Neutrophil (primary cell): ENCODE measurements around the gene TENT4A.

Source experiments
- H3K27ac ChIP-seq: fragments of 200-600 bp; sonication (generic); 2 replicates; pipeline ENCODE4 v1.5.1; 2016; ENCODE audit warnings: mild to moderate bottlenecking, moderate library complexity
- H3K27me3 ChIP-seq: fragments of 200-600 bp; sonication (generic); 2 replicates; pipeline ENCODE4 v1.6.0; 2016; ENCODE audit warnings: mild to moderate bottlenecking
- H3K36me3 ChIP-seq: fragments of 200-600 bp; sonication (generic); 2 replicates; pipeline ENCODE4 v1.5.1; 2017
- H3K4me1 ChIP-seq, 2 experiments: fragments of 200-600 bp in 1 of 2; sonication (generic) in 1 of 2; 1 replicate in 1 of 2; 2 replicates in 1 of 2; pipeline versions ENCODE4 v1.5.1 to v1.6.1; 2013 to 2016; ENCODE audit warnings: low read depth in 1 of 2, low read length in 1 of 2, mild to moderate bottlenecking in 1 of 2, moderate library complexity in 1 of 2; ENCODE audit not compliant: control insufficient read depth in 1 of 2, insufficient read depth in 1 of 2
- H3K4me3 ChIP-seq, 2 experiments: fragments of 200-600 bp in 1 of 2; sonication (generic) in 1 of 2; 1 replicate in 1 of 2; 2 replicates in 1 of 2; pipeline ENCODE4 v1.5.1; 2013 to 2016; ENCODE audit warnings: low read depth in 1 of 2, low read length in 1 of 2, mild to moderate bottlenecking in 1 of 2, moderate library complexity in 1 of 2
- H3K9me3 ChIP-seq: fragments of 200-600 bp; sonication (generic); 2 replicates; pipeline ENCODE4 v1.5.1; 2016
- TF ChIP-seq, protein P1 (sequence below): fragments of 200-600 bp; sonication (generic); IDR thresholded peaks from 2 replicates; pipeline ENCODE4 v1.5.1; 2016; ENCODE audit warnings: antibody characterized with exemption

TENT4A gene

DNA sequence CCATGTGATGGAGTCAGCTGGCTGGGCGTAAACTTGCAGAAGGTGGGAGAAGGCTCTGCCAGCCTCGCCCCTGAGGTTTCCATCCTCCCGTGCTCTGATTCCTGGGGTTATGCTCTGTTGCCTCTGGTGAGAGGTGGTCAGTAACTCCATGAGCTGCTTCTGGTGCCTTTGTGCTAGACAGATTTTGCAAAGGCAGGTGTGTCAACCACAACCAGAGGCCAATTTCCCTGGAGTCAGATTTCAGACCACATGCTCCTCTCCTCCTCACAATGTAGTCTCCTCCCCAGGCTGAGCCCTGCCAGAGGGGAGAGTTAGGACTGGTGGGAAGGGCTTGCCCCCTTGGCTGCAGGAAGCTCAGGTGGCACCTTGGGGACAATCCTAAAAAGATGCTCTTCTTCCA lies 38.8 kb upstream of the TENT4A start:
- no peaks in the 10 kb centered on the region for H3K9me3 ChIP-seq
- no peaks in the 10 kb centered on the region for H3K4me1 ChIP-seq
- no peak overlapping the region for H3K27ac ChIP-seq
- no peaks in the 10 kb centered on the region for H3K36me3 ChIP-seq
- H3K27me3 ChIP-seq, result peaks cover 8% of the 10 kb centered on the region
- TF ChIP-seq, protein P1, sequence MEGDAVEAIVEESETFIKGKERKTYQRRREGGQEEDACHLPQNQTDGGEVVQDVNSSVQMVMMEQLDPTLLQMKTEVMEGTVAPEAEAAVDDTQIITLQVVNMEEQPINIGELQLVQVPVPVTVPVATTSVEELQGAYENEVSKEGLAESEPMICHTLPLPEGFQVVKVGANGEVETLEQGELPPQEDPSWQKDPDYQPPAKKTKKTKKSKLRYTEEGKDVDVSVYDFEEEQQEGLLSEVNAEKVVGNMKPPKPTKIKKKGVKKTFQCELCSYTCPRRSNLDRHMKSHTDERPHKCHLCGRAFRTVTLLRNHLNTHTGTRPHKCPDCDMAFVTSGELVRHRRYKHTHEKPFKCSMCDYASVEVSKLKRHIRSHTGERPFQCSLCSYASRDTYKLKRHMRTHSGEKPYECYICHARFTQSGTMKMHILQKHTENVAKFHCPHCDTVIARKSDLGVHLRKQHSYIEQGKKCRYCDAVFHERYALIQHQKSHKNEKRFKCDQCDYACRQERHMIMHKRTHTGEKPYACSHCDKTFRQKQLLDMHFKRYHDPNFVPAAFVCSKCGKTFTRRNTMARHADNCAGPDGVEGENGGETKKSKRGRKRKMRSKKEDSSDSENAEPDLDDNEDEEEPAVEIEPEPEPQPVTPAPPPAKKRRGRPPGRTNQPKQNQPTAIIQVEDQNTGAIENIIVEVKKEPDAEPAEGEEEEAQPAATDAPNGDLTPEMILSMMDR, result no peak
- H3K4me3 ChIP-seq, result no peak overlapping the region

DNA sequence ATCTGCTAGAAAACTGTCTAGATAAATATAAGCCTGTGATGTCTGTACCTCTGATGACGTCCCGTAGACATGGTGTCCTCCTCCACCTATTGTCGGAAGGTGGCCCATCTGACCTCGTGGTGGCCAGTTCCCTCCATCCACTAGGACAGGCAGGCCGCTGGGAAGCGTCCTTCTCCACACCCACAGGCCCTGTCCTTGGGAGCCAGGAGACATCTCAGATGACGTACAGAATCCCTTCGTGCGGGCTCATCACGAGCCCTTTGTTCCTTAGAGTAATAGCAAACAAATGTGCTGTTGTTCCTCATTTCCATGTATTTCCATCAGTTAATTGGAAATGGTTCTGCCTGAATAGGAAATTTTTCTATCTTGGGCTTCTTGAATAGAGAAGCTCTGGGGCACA lies 38.3 kb upstream of the TENT4A start:
- no peaks in the 10 kb centered on the region for H3K4me1 ChIP-seq
- TF ChIP-seq, protein P1, result no peak
- peaks cover 11% of the 10 kb centered on the region for H3K27me3 ChIP-seq
- H3K27ac ChIP-seq, result no peak overlapping the region
- H3K4me3 ChIP-seq, result no peak overlapping the region
- H3K36me3 ChIP-seq, result no peaks in the 10 kb centered on the region
- no peaks in the 10 kb centered on the region for H3K9me3 ChIP-seq

DNA sequence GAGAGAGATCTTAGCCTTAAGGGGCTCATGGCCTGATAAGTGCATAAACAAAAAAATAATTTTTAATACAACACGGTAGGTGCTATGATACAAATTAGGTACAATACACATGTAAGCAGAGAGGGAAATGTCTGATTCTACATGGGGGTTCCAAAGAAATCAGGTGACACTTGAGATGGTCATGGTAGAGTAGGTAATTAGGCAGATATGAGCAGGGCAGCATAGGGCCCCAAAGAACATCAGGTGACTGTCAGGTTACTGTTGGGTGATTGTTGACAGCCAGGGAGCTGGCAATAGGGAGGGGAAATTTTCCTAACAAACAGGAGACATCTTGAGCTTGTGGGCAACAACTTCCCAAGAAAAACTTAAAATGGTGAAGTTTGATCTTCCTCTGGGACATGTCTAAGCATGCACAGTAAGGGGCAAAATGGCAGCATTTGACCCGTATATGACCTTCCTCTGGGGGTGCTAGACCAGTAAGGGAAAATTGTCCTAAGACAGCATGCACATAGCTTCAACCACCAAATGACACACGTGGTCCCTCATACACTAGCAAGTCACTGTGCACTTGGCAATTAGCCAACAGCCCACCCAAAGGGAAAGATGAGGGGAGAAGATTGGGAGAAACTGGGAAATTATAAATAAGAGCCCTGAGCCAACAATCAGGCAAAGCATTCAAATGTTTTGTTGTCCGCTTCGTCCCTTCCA lies 37.3 kb upstream of the TENT4A start:
- TF ChIP-seq, protein P1, result no peak
- no peaks in the 10 kb centered on the region for H3K9me3 ChIP-seq

DNA sequence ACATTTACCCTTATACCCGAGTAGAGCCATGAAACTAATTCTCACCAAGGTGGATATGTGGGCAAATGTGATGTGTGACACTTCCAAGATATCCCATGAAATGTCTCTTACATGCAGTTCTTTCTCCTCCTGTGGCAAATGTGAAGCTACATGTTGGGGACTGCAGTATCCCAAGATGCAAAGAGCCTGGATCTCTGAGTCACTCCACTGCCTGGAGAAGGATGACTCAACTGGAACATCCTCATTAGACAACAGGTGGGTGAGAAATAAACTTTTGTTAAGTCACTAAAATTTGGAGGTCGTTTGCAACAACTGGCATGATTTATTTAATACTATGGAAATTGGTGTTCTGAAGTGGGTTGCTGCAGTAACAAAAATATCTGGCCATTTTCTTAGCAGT lies 36.5 kb upstream of the TENT4A start:
- Histone ChIP-seq H3K27me3 (peaks cover 29% of the 10 kb centered on the region), H3K4me1 (no peaks in the 10 kb centered on the region), H3K27ac (no peak overlapping the region), H3K9me3 (no peaks in the 10 kb centered on the region), H3K36me3 (no peaks in the 10 kb centered on the region), H3K4me3 (no peak overlapping the region)
- TF ChIP-seq, protein P1, result no peak

More for the DNA sequence above, 37.3 kb upstream of the TENT4A start:
- no peak overlapping the region for H3K4me3 ChIP-seq
- H3K27ac ChIP-seq, result no peak overlapping the region
- no peaks in the 10 kb centered on the region for H3K36me3 ChIP-seq
- peaks cover 21% of the 10 kb centered on the region for H3K27me3 ChIP-seq
- no peaks in the 10 kb centered on the region for H3K4me1 ChIP-seq

DNA sequence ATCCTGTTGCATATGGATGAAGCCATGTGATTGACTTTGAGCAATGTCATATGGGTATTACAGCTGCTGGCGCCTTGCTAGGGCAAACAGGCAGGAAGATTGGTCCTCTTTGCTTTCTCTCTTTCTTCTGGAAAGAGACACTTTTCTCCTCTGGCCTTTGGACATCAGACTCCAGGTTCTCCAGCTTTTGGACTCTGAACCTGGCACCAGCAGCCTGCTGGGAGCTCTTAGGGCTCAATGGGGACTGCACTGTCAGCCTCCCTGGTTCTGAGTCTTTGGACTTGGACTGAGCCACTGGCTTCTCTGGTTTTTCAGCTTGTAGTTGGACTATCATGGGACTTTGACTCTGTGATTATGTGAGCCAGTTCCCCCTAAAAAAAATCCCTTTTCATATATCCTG lies 34.8 kb upstream of the TENT4A start:
- TF ChIP-seq, protein P1, result no peak

More for the DNA sequence above, 34.8 kb upstream of the TENT4A start:
- Histone ChIP-seq H3K4me3 (no peak overlapping the region), H3K36me3 (no peaks in the 10 kb centered on the region), H3K27me3 (peaks cover 46% of the 10 kb centered on the region), H3K27ac (no peak overlapping the region), H3K4me1 (no peaks in the 10 kb centered on the region), H3K9me3 (no peaks in the 10 kb centered on the region)
